ENCODE measurements around the gene PRKAG1. TPM values are rescaled to one million over a fixed set of nuclear protein-coding genes. Genes with fewer than 3 reads are reported as not detected.

Gene PRKAG1
- total and polyA plus RNA-seq, 10 of the 15 experiments (the other 5 are each of a cell fraction or from before 2014, with no cell fraction given), result 44.5 to 91.6 (median 60.9) TPM

DNA sequence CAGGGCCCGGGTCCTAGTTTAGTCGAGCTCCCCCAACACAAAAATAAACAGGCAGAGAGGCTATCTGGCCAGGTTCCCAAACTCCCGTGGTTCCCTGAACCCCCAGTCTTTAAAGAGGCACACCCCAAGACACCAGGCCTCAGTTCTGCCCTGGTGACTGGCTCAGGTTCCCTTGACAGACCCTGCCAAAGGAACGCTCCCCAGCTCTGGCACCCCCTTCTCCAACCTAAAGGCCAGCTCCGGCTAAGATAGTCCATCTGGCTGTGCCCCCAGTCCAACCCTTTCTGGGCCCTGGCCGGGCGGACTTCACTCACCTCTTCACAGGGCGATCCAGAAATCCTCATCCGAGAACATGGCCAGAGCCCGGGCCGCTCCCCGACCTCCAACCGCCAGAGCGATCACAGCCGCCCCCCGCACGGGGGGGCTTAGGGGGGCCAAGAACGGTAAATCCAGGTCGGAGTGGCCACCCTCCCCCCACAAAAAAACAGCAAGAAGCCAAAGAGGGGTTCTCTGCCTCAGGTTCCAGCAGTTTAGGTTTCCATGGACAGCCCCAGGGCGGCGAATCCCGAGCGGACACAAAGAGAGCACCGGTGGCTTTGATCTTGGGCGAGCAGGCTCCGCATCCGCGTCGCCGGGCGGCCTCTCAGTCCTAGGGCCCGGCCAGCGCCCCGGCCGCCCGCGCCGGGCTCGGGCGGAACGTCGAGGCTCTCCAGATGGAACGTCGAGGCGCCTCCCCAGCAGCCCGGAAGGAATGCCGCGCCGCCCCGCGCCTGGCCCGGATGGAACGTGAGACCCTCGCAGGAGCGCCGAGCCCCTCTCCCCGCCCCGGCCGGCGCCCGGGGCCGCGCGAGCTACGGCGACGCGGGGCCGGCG, 41.0 kb upstream of the PRKAG1 start (continued):
- TF ChIP-seq, protein P1, sequence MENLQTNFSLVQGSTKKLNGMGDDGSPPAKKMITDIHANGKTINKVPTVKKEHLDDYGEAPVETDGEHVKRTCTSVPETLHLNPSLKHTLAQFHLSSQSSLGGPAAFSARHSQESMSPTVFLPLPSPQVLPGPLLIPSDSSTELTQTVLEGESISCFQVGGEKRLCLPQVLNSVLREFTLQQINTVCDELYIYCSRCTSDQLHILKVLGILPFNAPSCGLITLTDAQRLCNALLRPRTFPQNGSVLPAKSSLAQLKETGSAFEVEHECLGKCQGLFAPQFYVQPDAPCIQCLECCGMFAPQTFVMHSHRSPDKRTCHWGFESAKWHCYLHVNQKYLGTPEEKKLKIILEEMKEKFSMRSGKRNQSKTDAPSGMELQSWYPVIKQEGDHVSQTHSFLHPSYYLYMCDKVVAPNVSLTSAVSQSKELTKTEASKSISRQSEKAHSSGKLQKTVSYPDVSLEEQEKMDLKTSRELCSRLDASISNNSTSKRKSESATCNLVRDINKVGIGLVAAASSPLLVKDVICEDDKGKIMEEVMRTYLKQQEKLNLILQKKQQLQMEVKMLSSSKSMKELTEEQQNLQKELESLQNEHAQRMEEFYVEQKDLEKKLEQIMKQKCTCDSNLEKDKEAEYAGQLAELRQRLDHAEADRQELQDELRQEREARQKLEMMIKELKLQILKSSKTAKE (IDR thresholded peaks at IDR 0.05; ENCODE audit: low read depth, poor library complexity, severe bottlenecking), result no peak
- TF ChIP-seq, protein P2, sequence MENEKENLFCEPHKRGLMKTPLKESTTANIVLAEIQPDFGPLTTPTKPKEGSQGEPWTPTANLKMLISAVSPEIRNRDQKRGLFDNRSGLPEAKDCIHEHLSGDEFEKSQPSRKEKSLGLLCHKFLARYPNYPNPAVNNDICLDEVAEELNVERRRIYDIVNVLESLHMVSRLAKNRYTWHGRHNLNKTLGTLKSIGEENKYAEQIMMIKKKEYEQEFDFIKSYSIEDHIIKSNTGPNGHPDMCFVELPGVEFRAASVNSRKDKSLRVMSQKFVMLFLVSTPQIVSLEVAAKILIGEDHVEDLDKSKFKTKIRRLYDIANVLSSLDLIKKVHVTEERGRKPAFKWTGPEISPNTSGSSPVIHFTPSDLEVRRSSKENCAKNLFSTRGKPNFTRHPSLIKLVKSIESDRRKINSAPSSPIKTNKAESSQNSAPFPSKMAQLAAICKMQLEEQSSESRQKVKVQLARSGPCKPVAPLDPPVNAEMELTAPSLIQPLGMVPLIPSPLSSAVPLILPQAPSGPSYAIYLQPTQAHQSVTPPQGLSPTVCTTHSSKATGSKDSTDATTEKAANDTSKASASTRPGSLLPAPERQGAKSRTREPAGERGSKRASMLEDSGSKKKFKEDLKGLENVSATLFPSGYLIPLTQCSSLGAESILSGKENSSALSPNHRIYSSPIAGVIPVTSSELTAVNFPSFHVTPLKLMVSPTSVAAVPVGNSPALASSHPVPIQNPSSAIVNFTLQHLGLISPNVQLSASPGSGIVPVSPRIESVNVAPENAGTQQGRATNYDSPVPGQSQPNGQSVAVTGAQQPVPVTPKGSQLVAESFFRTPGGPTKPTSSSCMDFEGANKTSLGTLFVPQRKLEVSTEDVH (IDR thresholded peaks at IDR 0.05; ENCODE audit: low read depth, partially characterized antibody), result no peak
- TF ChIP-seq CEBPB (IDR thresholded peaks at IDR 0.05; ENCODE audit: borderline replicate concordance in 1 of 2, low read depth in 2 of 2, low read length in 2 of 2) (no peak), ASH2L (IDR thresholded peaks at IDR 0.05; ENCODE audit: borderline replicate concordance, low read depth) (0 out of 2 replicates have a peak, but pooled peaks have one; percentile 5)
- TF ChIP-seq, protein P3, sequence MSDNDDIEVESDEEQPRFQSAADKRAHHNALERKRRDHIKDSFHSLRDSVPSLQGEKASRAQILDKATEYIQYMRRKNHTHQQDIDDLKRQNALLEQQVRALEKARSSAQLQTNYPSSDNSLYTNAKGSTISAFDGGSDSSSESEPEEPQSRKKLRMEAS (IDR thresholded peaks at IDR 0.05; ENCODE audit: low read depth, low read length), result no peak

Measured in GM12878 (cell line).